H1 (cell line): ENCODE measurements around the gene NEK11. TPM values are rescaled to one million over a fixed set of nuclear protein-coding genes. Genes with fewer than 3 reads are reported as not detected.

Experiments
- CHD2 ChIP-seq: IDR thresholded peaks from 2 replicates; pipeline ENCODE4 v1.6.1; 2012; ENCODE audit warnings: low read length, improper control_type of control experiment
- CHD7 ChIP-seq: fragments of 300-600 bp; sonication (generic); IDR thresholded peaks from 2 replicates; pipeline ENCODE4 v1.7.1; 2012; ENCODE audit warnings: low read length, moderate library complexity, mild to moderate bottlenecking, inconsistent platforms; ENCODE audit not compliant: insufficient replicate concordance
- KDM5A ChIP-seq: fragments of 200-600 bp; IDR thresholded peaks from 2 replicates; pipeline ENCODE4 v1.7.1; 2012; ENCODE audit warnings: mild to moderate bottlenecking, low read length, inconsistent platforms, mixed read lengths
- RAD21 ChIP-seq, 2 experiments: IDR thresholded peaks in 1 of 2; conservative IDR thresholded peaks in 1 of 2; 2 replicates each; pipeline ENCODE4 v1.6.1; 2011; ENCODE audit warnings: low read depth in 2 of 2, low read length in 2 of 2, improper control_type of control experiment in 1 of 2, inconsistent platforms in 1 of 2, mild to moderate bottlenecking in 1 of 2, moderate library complexity in 1 of 2
- SUZ12 ChIP-seq: fragments of 200-600 bp; sonication (generic); IDR thresholded peaks from 2 replicates; pipeline ENCODE4 v1.6.1; 2012; ENCODE audit warnings: mild to moderate bottlenecking, inconsistent platforms, low read length, moderate library complexity, mixed read lengths
- polyA plus RNA-seq, 7 experiments: library from polyadenylated mRNA; depleted of rRNA in 3 of 7; stranded (reverse) in 5 of 7; unstranded in 2 of 7; fragments of >200 nt in 5 of 7; fragments of 200-250 nt in 2 of 7; gene quantifications; 1 replicate in 5 of 7; 2 replicates in 1 of 7; 4 replicates in 1 of 7; pipeline versions ENCODE4 v1.2.1 to v1.2.3, GENCODE V29; 2011 to 2013; ENCODE audit warnings: missing spikeins in 2 of 7, mixed read lengths in 2 of 7
- total RNA-seq: library from RNA; stranded (reverse); fragmentation: NEBNext Ultra II Directional; extraction: Animal tissue kit (Norgen Biotek cat#: 25700); gene quantifications from 2 replicates; pipeline ENCODE4 v1.2.1, GENCODE V29; 2021

NEK11 gene
- total and polyA plus RNA-seq, 2 of the 8 experiments (the other 6 are each of a cell fraction or from before 2014, with no cell fraction given) = 0.60 TPM; not detected in 1

DNA sequence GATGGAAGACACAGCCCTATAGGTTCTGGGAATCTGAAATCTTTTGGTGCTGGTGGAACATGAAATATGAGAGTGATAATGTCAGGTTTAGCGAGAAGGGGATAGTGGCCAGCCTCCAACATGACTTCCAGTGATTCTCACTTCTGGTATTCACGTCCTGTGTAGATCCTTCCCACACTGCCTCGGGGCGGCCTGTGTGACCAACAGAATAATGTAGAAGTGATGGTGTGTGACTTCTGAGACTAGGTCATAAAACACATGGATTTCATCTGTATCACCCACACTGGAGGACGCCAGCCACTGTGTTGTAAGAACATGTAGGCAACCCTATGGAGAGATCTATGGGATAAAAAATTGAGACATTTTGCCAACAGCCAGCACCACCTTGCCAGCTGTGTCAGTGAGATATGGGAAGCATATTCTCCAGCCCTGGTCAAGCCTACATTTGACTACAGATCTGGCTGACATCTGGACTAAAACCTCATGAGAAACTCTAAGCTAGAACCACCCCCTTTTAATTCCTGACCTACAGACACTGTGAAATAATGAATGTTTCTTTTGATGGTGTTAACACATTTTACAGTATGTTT, 329.4 kb downstream of the NEK11 start (continued):
- TF ChIP-seq CHD7 (no peak), SUZ12 (no peak), CHD2 (no peak), KDM5A (no peak), RAD21 (IDR thresholded peaks at IDR 0.05 in 1 of 2, conservative IDR thresholded peaks at IDR 0.05 in 1 of 2; ENCODE audit: low read depth in 2 of 2, low read length in 2 of 2) (no peak)
- TF ChIP-seq, all 59 proteins: peak for 0
